Astrocyte of the spinal cord (primary cell): ENCODE results near the gene GRM8.

ENCODE experiments used
- DNase-seq: peaks from one replicate; pipeline ENCODE4 v3.0.0; 2011; ENCODE audit warnings: low read depth, low spot score
- H3K4me3 ChIP-seq: 2 replicates; pipeline ENCODE4 v1.5.1; 2011; ENCODE audit warnings: low read depth, mild to moderate bottlenecking, low read length, moderate library complexity
- in situ Hi-C: cut with HindIII; loops from 2 replicates; pipeline ENCODE4 v1.10.0; 2017; ENCODE audit warnings: low sequenced_read_pairs
- TF ChIP-seq, protein P1 (sequence below): IDR thresholded peaks from 2 replicates; pipeline ENCODE4 v1.5.1; 2012; ENCODE audit warnings: low read depth, mild to moderate bottlenecking, low read length, inconsistent platforms

Gene GRM8

DNA sequence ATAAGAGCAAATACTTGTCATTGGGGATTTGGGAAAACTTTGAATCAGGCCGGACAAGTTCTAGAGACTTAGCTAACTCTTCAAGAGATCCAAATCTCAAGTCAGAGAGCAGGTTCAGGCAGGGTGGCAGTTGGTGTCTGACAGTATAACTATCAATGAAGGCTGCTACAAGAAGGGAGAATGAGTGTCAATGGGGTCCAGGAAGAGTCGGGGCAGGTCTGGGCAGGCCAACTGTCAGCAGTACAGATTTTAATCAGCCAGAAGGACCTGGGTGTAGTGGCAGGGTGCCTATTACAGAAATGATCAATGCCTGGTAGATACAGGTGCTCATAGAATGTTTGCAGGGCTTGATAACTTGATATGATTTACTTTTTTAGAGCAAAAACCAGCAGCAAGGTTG, 751.1 kb downstream of the GRM8 start:
- DNase-seq, result no peak
- TF ChIP-seq, protein P1, sequence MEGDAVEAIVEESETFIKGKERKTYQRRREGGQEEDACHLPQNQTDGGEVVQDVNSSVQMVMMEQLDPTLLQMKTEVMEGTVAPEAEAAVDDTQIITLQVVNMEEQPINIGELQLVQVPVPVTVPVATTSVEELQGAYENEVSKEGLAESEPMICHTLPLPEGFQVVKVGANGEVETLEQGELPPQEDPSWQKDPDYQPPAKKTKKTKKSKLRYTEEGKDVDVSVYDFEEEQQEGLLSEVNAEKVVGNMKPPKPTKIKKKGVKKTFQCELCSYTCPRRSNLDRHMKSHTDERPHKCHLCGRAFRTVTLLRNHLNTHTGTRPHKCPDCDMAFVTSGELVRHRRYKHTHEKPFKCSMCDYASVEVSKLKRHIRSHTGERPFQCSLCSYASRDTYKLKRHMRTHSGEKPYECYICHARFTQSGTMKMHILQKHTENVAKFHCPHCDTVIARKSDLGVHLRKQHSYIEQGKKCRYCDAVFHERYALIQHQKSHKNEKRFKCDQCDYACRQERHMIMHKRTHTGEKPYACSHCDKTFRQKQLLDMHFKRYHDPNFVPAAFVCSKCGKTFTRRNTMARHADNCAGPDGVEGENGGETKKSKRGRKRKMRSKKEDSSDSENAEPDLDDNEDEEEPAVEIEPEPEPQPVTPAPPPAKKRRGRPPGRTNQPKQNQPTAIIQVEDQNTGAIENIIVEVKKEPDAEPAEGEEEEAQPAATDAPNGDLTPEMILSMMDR, result no peak
- no peak overlapping the region for H3K4me3 ChIP-seq
- in situ Hi-C loops, result no loop called here

DNA sequence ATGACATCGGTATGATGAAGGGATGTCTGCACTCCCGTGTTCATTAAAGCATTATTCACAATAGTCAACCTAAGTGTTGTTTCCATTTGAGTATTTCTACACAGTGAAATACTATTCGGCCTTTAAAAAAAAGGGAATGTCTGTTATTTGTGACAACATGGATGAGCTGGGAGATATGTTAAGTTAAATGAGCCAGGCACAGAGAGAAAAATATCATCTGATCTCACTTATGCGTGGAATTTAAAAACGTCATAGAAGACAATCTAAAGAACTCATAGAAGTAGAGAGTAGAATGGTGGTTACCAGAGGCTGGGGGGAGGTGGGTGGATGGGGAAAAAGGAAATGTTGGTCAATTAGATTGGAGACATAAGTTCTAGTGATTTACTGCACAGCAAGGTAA, 753.3 kb downstream of the GRM8 start:
- TF ChIP-seq, protein P1, result no peak
- DNase-seq, result no peak
- in situ Hi-C loops, result no loop called here
- no peak overlapping the region for H3K4me3 ChIP-seq

DNA sequence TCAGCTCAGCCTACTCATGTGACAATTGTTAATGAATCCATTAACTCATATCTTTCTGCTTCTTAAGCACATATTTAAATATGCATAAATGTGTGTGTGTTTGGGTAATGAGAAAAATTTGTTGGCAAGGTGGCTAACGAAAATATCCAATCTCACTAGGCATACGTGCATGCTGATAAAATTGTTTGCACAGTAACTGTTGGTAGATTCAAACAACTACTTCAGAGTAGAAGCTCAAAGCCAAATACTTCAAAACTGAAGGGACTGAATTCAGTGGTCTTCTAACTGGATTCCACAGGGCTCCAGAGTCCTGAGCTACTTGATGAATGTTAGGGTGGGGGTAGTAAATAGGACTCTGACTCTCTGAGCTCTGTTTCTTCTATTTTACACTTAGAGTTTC, 757.0 kb downstream of the GRM8 start:
- H3K4me3 ChIP-seq, result no peak overlapping the region
- no peak for DNase-seq
- in situ Hi-C loops, result no loop called here
- TF ChIP-seq, protein P1, result no peak

DNA sequence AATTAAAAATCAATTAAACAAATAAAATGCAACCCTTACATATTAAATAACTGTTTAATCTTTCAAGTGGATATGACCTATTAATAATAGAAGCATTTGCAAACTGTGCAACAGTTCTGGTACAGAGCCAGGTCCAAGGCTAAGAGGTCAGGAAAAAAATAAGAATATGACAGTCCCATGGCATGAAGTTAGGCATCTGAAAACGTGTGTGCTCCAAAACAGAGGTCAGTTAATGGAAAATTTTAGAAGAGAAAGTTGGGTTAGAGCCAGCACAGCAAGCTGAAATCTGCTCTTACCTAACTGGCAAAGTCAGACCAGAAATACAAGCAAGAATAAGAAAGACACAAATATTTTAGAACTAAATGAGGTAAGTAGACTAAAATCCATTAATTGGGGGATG, 757.7 kb downstream of the GRM8 start:
- no peak overlapping the region for H3K4me3 ChIP-seq
- in situ Hi-C loops, result no loop called here
- TF ChIP-seq, protein P1, result no peak
- DNase-seq, result no peak

DNA sequence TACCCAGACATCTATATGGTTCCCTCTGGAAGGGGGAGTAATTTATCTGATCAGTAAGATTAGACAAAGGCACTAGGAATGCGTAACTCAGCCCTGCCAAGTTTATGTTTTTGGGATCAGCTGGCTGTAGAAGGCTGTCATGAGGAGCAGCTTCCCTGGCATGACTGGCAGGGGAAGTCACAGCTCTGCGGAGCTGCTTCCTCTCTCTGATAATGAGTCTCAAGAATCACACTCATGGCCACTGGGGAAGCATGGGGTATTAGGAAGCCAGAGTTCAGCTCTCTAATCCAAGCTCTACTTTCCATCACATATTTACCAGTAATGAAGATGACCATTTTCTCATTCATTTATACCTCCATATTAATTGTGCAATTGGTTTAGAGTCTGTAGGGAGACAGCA, 758.9 kb downstream of the GRM8 start:
- H3K4me3 ChIP-seq, result no peak overlapping the region
- in situ Hi-C loops, result no loop called here
- TF ChIP-seq, protein P1, result no peak
- DNase-seq, result no peak

DNA sequence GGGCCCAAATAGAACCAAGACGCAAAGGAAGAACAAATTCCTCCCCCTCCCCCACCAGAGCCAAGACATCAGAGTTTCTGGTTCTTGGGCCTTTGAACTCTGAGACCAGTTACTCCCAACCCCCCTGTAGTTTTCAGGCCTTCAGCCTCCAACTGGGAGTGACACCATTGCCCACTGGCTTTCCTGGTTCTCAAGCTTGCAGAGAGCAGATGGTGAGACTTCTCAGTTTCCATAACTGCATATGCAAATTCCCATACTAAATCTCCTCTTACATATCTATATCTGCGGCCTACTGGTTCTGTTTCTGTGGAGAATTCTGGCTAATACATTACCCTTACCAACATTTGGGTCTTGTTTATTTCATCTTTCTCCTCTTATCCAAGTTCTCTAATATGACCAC, 762.9 kb downstream of the GRM8 start:
- no peak for DNase-seq
- TF ChIP-seq, protein P1, result no peak
- in situ Hi-C loops, result no loop called here
- H3K4me3 ChIP-seq, result no peak overlapping the region
